GM23248 (cell line): ENCODE measurements around the gene FOXD2.
"Not testable (repeated sequence)": the region's sequence is repeated elsewhere in the genome, so short reads cannot be mapped to it uniquely, and the experiment has no call there.

Source experiments
- EZH2 ChIP-seq: fragments of 200-600 bp; sonication (generic); IDR thresholded peaks from 2 replicates; pipeline ENCODE4 v1.6.1; 2018; ENCODE audit warnings: antibody characterized with exemption, mild to moderate bottlenecking; ENCODE audit not compliant: insufficient read depth, poor library complexity, severe bottlenecking
- EZH2phosphoT487 ChIP-seq: fragments of 200-600 bp; sonication (generic); IDR thresholded peaks from 2 replicates; pipeline ENCODE4 v1.6.1; 2018; ENCODE audit warnings: antibody characterized with exemption, moderate library complexity, mild to moderate bottlenecking, low read depth; ENCODE audit not compliant: insufficient read depth

- not testable (repeated sequence) for TF ChIP-seq EZH2, EZH2phosphoT487
Observed at GRCh38 chr1:47453910-47454309, 16.1 kb downstream of the FOXD2 start.
